BLaER1 treated with 17β-estradiol and CSF1 and Interleukin-3, amounts not matched to agents 10 nM and 100 nM (cell line): ENCODE measurements around the gene YEATS4.

ENCODE experiments used
- H3K27ac ChIP-seq, 11 experiments: shearing (Covaris generic); formaldehyde crosslinking; 2 replicates each; pipeline ENCODE4 v1.8.1; 2022
- H3K27me3 ChIP-seq, 11 experiments: shearing (Covaris generic); formaldehyde crosslinking; 2 replicates each; pipeline ENCODE4 v1.8.1; 2022
- H3K36me3 ChIP-seq, 11 experiments: shearing (Covaris generic); formaldehyde crosslinking; 2 replicates each; pipeline ENCODE4 v1.8.1; 2022
- H3K4me1 ChIP-seq, 10 experiments: shearing (Covaris generic); formaldehyde crosslinking; 2 replicates each; pipeline ENCODE4 v1.8.1; 2022
- H3K4me2 ChIP-seq, 11 experiments: shearing (Covaris generic); formaldehyde crosslinking; 2 replicates each; pipeline ENCODE4 v1.8.1; 2022
- H3K4me3 ChIP-seq, 10 experiments: shearing (Covaris generic); formaldehyde crosslinking; 2 replicates each; pipeline ENCODE4 v1.8.1; 2022
- H3K9ac ChIP-seq, 11 experiments: shearing (Covaris generic); formaldehyde crosslinking; 2 replicates each; pipeline ENCODE4 v1.8.1; 2022
- H3K9me3 ChIP-seq, 11 experiments: shearing (Covaris generic); formaldehyde crosslinking; replicated peaks in 1 of 11; 2 replicates each; pipeline ENCODE4 v1.8.1; 2022
- H4K20me1 ChIP-seq, 11 experiments: shearing (Covaris generic); formaldehyde crosslinking; 2 replicates each; pipeline ENCODE4 v1.8.1; 2022
- Cebpa-rat ChIP-seq, 11 experiments: shearing (Covaris generic); IDR thresholded peaks; 2 replicates each; pipeline ENCODE4 v1.8.1; 2022

The YEATS4 gene

GRCh38 chr12:69337311-69338090 lies 22.0 kb upstream of the YEATS4 start:
- H3K4me3 ChIP-seq: no peak overlapping the region
- no peaks in the 10 kb centered on the region for H3K27me3 ChIP-seq
- H3K27ac ChIP-seq: peak overlapping the region; percentile 49 to 98 (median 90)

GRCh38 chr12:69338120-69338859 lies 21.3 kb upstream of the YEATS4 start:
- Histone ChIP-seq H3K9me3 (peaks cover 0 to 34% (median 0%) of the 10 kb centered on the region in 11 experiments; a peak in 5 of 22 replicates), H3K4me1 (peaks cover 0 to 95% (median 50%) of the 10 kb centered on the region in 10 experiments; a peak in 14 of 20 replicates), H3K27ac (peak overlapping the region; percentile 51 to 98 (median 90)), H3K36me3 (no peaks in the 10 kb centered on the region; a peak in 1 of 22 replicates), H3K4me3 (no peak overlapping the region), H3K4me2 (peak overlapping the region in 8 of 11 experiments; percentile 6 to 90 (median 59); a peak in 15 of 22 replicates), H3K9ac (peak overlapping the region in 9 of 11 experiments; percentile 51 to 80 (median 77); a peak in 17 of 22 replicates), H3K27me3 (no peaks in the 10 kb centered on the region), H4K20me1 (no peaks in the 10 kb centered on the region)
- TF ChIP-seq Cebpa-rat (IDR thresholded peaks at IDR 0.05): peak in 5 of 11 experiments; percentile 32 to 92 (median 65); a peak in 8 of 22 replicates

More at GRCh38 chr12:69337311-69338090, 22.0 kb upstream of the YEATS4 start:
- Histone ChIP-seq H4K20me1 (no peaks in the 10 kb centered on the region), H3K9ac (peak overlapping the region in 8 of 11 experiments; percentile 39 to 70 (median 66); a peak in 15 of 22 replicates), H3K36me3 (no peaks in the 10 kb centered on the region; a peak in 1 of 22 replicates), H3K4me2 (peak overlapping the region in 8 of 11 experiments; percentile 2 to 79 (median 54); a peak in 14 of 22 replicates), H3K4me1 (peaks cover 0 to 94% (median 47%) of the 10 kb centered on the region in 10 experiments; a peak in 14 of 20 replicates), H3K9me3 (peaks cover 0 to 34% (median 0%) of the 10 kb centered on the region in 11 experiments; a peak in 5 of 22 replicates)
- no peak for TF ChIP-seq Cebpa-rat (IDR thresholded peaks at IDR 0.05)

- no peak for TF ChIP-seq Cebpa-rat (IDR thresholded peaks at IDR 0.05)
- peaks cover 0 to 95% (median 56%) of the 10 kb centered on the region in 10 experiments; a peak in 14 of 20 replicates for H3K4me1 ChIP-seq
- no peaks in the 10 kb centered on the region for H4K20me1 ChIP-seq
Measured at GRCh38 chr12:69338936-69339335, 20.6 kb upstream of the YEATS4 start.

GRCh38 chr12:69339999-69340398 lies 19.5 kb upstream of the YEATS4 start:
- Histone ChIP-seq H4K20me1 (no peaks in the 10 kb centered on the region), H3K27ac (peak overlapping the region in 9 of 11 experiments; percentile 80 to 98 (median 93); a peak in 16 of 22 replicates), H3K9me3 (peaks cover 0 to 29% (median 0%) of the 10 kb centered on the region in 11 experiments; a peak in 5 of 22 replicates), H3K4me3 (no peak overlapping the region), H3K4me2 (peak overlapping the region in 6 of 11 experiments; percentile 48 to 90 (median 79); a peak in 10 of 22 replicates), H3K4me1 (peaks cover 0 to 95% (median 59%) of the 10 kb centered on the region in 10 experiments; a peak in 14 of 20 replicates), H3K9ac (peak overlapping the region in 3 of 11 experiments; percentile 12 to 79 (median 14); a peak in 3 of 22 replicates), H3K27me3 (no peaks in the 10 kb centered on the region), H3K36me3 (no peaks in the 10 kb centered on the region)
- no peak for TF ChIP-seq Cebpa-rat (IDR thresholded peaks at IDR 0.05)

More at GRCh38 chr12:69338936-69339335, 20.6 kb upstream of the YEATS4 start:
- Histone ChIP-seq H3K27me3 (no peaks in the 10 kb centered on the region), H3K9me3 (peaks cover 0 to 34% (median 0%) of the 10 kb centered on the region in 11 experiments; a peak in 5 of 22 replicates), H3K9ac (peak overlapping the region in 7 of 11 experiments; percentile 69 to 80 (median 77); a peak in 12 of 22 replicates), H3K36me3 (no peaks in the 10 kb centered on the region; a peak in 1 of 22 replicates), H3K4me3 (no peak overlapping the region), H3K4me2 (peak overlapping the region in 6 of 11 experiments; percentile 62 to 90 (median 79); a peak in 10 of 22 replicates), H3K27ac (peak overlapping the region; percentile 51 to 98 (median 90); a peak in 20 of 22 replicates)

GRCh38 chr12:69341328-69341727 lies 18.2 kb upstream of the YEATS4 start:
- Histone ChIP-seq H3K4me2 (peak overlapping the region in 7 of 11 experiments; percentile 17 to 90 (median 79); a peak in 13 of 22 replicates), H3K4me1 (peaks cover 0 to 97% (median 63%) of the 10 kb centered on the region in 10 experiments; a peak in 14 of 20 replicates), H4K20me1 (no peaks in the 10 kb centered on the region), H3K27ac (peak overlapping the region in 8 of 11 experiments; percentile 5 to 98 (median 92); a peak in 13 of 22 replicates), H3K4me3 (no peak overlapping the region), H3K9me3 (peaks cover 0 to 24% (median 0%) of the 10 kb centered on the region in 11 experiments; a peak in 5 of 22 replicates), H3K9ac (peak overlapping the region in 4 of 11 experiments; percentile 15 to 54 (median 39); a peak in 5 of 22 replicates), H3K36me3 (no peaks in the 10 kb centered on the region), H3K27me3 (no peaks in the 10 kb centered on the region)
- no peak for TF ChIP-seq Cebpa-rat (IDR thresholded peaks at IDR 0.05)

- Histone ChIP-seq H3K36me3 (no peaks in the 10 kb centered on the region), H3K4me2 (peak overlapping the region in 6 of 11 experiments; percentile 48 to 90 (median 79); a peak in 11 of 22 replicates), H4K20me1 (no peaks in the 10 kb centered on the region), H3K9me3 (peaks cover 0 to 15% (median 0%) of the 10 kb centered on the region in 11 experiments; a peak in 5 of 22 replicates), H3K27ac (peak overlapping the region in 8 of 11 experiments; percentile 2 to 98 (median 92); a peak in 14 of 22 replicates), H3K4me1 (peaks cover 0 to 98% (median 60%) of the 10 kb centered on the region in 10 experiments; a peak in 14 of 20 replicates), H3K4me3 (no peak overlapping the region), H3K27me3 (no peaks in the 10 kb centered on the region), H3K9ac (peak overlapping the region in 2 of 11 experiments; percentile 1 to 16; a peak in 3 of 22 replicates)
- no peak for TF ChIP-seq Cebpa-rat (IDR thresholded peaks at IDR 0.05)
Measured at GRCh38 chr12:69342421-69342820, 17.1 kb upstream of the YEATS4 start.

- Histone ChIP-seq H3K4me2 (peak overlapping the region in 6 of 11 experiments; percentile 20 to 90 (median 79); a peak in 11 of 22 replicates), H3K9ac (peak overlapping the region in 1 of 11 experiments; percentile 6; a peak in 1 of 22 replicates), H3K27me3 (no peaks in the 10 kb centered on the region), H3K27ac (peak overlapping the region in 6 of 11 experiments; percentile 2 to 98 (median 92); a peak in 10 of 22 replicates), H4K20me1 (no peaks in the 10 kb centered on the region), H3K4me3 (no peak overlapping the region), H3K4me1 (peaks cover 7 to 96% (median 61%) of the 10 kb centered on the region in 10 experiments; a peak in 19 of 20 replicates), H3K36me3 (no peaks in the 10 kb centered on the region), H3K9me3 (peaks cover 0 to 12% (median 0%) of the 10 kb centered on the region in 11 experiments; a peak in 4 of 22 replicates)
- TF ChIP-seq Cebpa-rat (IDR thresholded peaks at IDR 0.05): no peak
Measured at GRCh38 chr12:69343357-69343756, 16.2 kb upstream of the YEATS4 start.
